ENCODE data around the gene FCF1. TPM values are rescaled to one million over a fixed set of nuclear protein-coding genes. Genes with fewer than 3 reads are reported as not detected.

FCF1 gene
- total and polyA plus RNA-seq, 2 of the 13 experiments (the other 11 are each of a cell fraction or from before 2014, with no cell fraction given) = 31.0 to 44.4 TPM

DNA sequence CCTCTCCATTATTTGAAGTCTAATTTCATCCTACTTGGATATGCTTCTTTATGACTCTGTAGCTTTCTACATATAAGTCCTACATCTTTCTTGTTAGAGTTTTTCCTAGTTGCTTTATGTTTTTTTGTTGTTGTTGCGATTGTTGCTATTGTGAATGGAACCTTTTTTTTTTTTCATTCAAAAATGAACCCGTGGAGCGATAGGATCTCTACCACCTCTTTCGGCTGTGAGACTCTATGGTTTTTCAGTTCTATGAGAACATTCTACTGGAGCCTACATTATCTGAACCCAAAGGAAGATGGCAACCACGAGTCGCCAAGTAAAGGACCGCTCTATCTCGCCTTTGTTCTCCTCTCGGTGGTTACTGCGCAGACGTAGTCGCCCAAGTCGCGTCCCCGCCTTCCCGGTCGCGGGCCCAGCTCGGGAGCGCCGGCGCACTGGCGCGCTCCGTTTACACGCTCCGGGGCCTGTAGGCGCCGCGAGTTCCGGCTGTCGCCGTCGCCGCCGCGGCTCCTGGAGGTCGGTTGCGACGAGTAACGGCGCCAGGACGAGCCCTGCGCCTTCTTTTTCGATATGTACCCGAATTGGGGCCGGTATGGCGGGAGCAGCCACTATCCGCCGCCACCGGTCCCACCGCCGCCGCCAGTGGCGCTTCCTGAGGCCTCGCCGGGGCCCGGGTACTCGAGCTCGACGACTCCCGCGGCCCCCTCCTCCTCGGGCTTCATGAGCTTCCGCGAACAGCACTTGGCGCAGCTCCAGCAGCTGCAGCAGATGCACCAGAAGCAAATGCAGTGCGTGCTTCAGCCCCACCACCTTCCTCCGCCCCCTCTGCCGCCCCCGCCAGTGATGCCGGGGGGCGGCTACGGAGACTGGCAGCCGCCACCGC lies 50.2 kb downstream of the FCF1 start, which contains the start of gene YLPM1 (continued):
- TF ChIP-seq ELK4 (CRISPR knock-in tag; IDR thresholded peaks at IDR 0.05; ENCODE audit: borderline replicate concordance) = no peak
- peak; percentile 66; the same call in 1 of the 2 replicates for TF ChIP-seq REPIN1 (CRISPR knock-in tag; IDR thresholded peaks at IDR 0.05; ENCODE audit: borderline replicate concordance, low read depth)
- peak; percentile 38 for TF ChIP-seq AGO1 (IDR thresholded peaks at IDR 0.05; ENCODE audit: low read depth, low read length, poor library complexity, severe bottlenecking)
- no peak for TF ChIP-seq SRSF9 (IDR thresholded peaks at IDR 0.05; ENCODE audit: borderline replicate concordance, insufficient read depth, low read depth, low read length, poor library complexity, severe bottlenecking)
- TF ChIP-seq ZNF891 (CRISPR knock-in tag; IDR thresholded peaks at IDR 0.05) = no peak
- peak; percentile 56; the same call in 1 of the 2 replicates for TF ChIP-seq ZNF235 (CRISPR knock-in tag; IDR thresholded peaks at IDR 0.05; ENCODE audit: borderline replicate concordance)
- peak; percentile 64; the same call in 1 of the 2 replicates for TF ChIP-seq RXRA (CRISPR knock-in tag; IDR thresholded peaks at IDR 0.05)
- TF ChIP-seq, protein P1, sequence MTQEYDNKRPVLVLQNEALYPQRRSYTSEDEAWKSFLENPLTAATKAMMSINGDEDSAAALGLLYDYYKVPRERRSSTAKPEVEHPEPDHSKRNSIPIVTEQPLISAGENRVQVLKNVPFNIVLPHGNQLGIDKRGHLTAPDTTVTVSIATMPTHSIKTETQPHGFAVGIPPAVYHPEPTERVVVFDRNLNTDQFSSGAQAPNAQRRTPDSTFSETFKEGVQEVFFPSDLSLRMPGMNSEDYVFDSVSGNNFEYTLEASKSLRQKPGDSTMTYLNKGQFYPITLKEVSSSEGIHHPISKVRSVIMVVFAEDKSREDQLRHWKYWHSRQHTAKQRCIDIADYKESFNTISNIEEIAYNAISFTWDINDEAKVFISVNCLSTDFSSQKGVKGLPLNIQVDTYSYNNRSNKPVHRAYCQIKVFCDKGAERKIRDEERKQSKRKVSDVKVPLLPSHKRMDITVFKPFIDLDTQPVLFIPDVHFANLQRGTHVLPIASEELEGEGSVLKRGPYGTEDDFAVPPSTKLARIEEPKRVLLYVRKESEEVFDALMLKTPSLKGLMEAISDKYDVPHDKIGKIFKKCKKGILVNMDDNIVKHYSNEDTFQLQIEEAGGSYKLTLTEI (CRISPR knock-in tag; conservative IDR thresholded peaks at IDR 0.05) = no peak
- peak; percentile 60; the same call in 1 of the 2 replicates for TF ChIP-seq ZFP37 (CRISPR knock-in tag; IDR thresholded peaks at IDR 0.05; ENCODE audit: borderline replicate concordance)
- TF ChIP-seq, protein P2, sequence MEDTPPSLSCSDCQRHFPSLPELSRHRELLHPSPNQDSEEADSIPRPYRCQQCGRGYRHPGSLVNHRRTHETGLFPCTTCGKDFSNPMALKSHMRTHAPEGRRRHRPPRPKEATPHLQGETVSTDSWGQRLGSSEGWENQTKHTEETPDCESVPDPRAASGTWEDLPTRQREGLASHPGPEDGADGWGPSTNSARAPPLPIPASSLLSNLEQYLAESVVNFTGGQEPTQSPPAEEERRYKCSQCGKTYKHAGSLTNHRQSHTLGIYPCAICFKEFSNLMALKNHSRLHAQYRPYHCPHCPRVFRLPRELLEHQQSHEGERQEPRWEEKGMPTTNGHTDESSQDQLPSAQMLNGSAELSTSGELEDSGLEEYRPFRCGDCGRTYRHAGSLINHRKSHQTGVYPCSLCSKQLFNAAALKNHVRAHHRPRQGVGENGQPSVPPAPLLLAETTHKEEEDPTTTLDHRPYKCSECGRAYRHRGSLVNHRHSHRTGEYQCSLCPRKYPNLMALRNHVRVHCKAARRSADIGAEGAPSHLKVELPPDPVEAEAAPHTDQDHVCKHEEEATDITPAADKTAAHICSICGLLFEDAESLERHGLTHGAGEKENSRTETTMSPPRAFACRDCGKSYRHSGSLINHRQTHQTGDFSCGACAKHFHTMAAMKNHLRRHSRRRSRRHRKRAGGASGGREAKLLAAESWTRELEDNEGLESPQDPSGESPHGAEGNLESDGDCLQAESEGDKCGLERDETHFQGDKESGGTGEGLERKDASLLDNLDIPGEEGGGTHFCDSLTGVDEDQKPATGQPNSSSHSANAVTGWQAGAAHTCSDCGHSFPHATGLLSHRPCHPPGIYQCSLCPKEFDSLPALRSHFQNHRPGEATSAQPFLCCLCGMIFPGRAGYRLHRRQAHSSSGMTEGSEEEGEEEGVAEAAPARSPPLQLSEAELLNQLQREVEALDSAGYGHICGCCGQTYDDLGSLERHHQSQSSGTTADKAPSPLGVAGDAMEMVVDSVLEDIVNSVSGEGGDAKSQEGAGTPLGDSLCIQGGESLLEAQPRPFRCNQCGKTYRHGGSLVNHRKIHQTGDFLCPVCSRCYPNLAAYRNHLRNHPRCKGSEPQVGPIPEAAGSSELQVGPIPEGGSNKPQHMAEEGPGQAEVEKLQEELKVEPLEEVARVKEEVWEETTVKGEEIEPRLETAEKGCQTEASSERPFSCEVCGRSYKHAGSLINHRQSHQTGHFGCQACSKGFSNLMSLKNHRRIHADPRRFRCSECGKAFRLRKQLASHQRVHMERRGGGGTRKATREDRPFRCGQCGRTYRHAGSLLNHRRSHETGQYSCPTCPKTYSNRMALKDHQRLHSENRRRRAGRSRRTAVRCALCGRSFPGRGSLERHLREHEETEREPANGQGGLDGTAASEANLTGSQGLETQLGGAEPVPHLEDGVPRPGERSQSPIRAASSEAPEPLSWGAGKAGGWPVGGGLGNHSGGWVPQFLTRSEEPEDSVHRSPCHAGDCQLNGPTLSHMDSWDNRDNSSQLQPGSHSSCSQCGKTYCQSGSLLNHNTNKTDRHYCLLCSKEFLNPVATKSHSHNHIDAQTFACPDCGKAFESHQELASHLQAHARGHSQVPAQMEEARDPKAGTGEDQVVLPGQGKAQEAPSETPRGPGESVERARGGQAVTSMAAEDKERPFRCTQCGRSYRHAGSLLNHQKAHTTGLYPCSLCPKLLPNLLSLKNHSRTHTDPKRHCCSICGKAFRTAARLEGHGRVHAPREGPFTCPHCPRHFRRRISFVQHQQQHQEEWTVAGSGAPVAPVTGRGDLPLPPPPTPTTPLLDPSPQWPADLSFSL (CRISPR knock-in tag; IDR thresholded peaks at IDR 0.05) = no peak
- TF ChIP-seq, protein P3, sequence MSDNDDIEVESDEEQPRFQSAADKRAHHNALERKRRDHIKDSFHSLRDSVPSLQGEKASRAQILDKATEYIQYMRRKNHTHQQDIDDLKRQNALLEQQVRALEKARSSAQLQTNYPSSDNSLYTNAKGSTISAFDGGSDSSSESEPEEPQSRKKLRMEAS (IDR thresholded peaks at IDR 0.05) = peak; percentile 70
- no peak for TF ChIP-seq SP4 (CRISPR knock-in tag; IDR thresholded peaks at IDR 0.05)
- 0 out of 2 replicates have a peak, but pooled peaks have one; percentile 48 for TF ChIP-seq ZNF878 (CRISPR knock-in tag; IDR thresholded peaks at IDR 0.05)
- TF ChIP-seq ZNF232 (CRISPR knock-in tag; IDR thresholded peaks at IDR 0.05; ENCODE audit: borderline replicate concordance) = 0 out of 2 replicates have a peak, but pooled peaks have one; percentile 43
- no peak for TF ChIP-seq SCMH1 (CRISPR knock-in tag; IDR thresholded peaks at IDR 0.05; ENCODE audit: borderline replicate concordance)
- TF ChIP-seq IKZF1 (IDR thresholded peaks at IDR 0.05) = no peak
- peak; percentile 64 for TF ChIP-seq MIXL1 (CRISPR knock-in tag; IDR thresholded peaks at IDR 0.05)
